DMS 273 (cell line): ENCODE results near the gene ADAM15.

ENCODE experiments used
- DNase-seq: peaks from one replicate; lab custom pipeline; 2025; ENCODE audit not compliant: unreplicated experiment; lab: John Stamatoyannopoulos, UW

The ADAM15 gene

GRCh38 chr1:155084722-155085503 lies 33.8 kb downstream of the ADAM15 start:
- DNase-seq, result peak; percentile 98

- peak; percentile 66 for DNase-seq
These were observed 34.5 kb downstream of the ADAM15 start for GRCh38 chr1:155085504-155086127.

- DNase-seq, result peak; percentile 84
These were observed 35.1 kb downstream of the ADAM15 start for GRCh38 chr1:155086128-155086741.

GRCh38 chr1:155086856-155087535 lies 35.9 kb downstream of the ADAM15 start:
- DNase-seq, result no peak

- peak; percentile 95 for DNase-seq
These were observed 40.2 kb downstream of the ADAM15 start for GRCh38 chr1:155091071-155092051.

- DNase-seq, result no peak
These were observed 41.0 kb downstream of the ADAM15 start for GRCh38 chr1:155092131-155092530.

- DNase-seq, result no peak
These were observed 41.5 kb downstream of the ADAM15 start for GRCh38 chr1:155092641-155093040.

- DNase-seq, result peak; percentile 94
These were observed 43.0 kb downstream of the ADAM15 start for GRCh38 chr1:155093911-155094621.

- no peak for DNase-seq
These were observed 43.5 kb downstream of the ADAM15 start for GRCh38 chr1:155094622-155094948.

- DNase-seq, result no peak
These were observed 48.2 kb downstream of the ADAM15 start for GRCh38 chr1:155099331-155099730.

- no peak for DNase-seq
These were observed 52.2 kb downstream of the ADAM15 start for GRCh38 chr1:155103325-155103724.

- DNase-seq, result no peak
These were observed 53.8 kb downstream of the ADAM15 start for GRCh38 chr1:155104605-155105534.

- no peak for DNase-seq
These were observed 54.5 kb downstream of the ADAM15 start for GRCh38 chr1:155105604-155106011.

- DNase-seq, result no peak
These were observed 55.7 kb downstream of the ADAM15 start for GRCh38 chr1:155106862-155107261.

- no peak for DNase-seq
These were observed 56.5 kb downstream of the ADAM15 start for GRCh38 chr1:155107309-155108264.

- DNase-seq, result no peak
These were observed 57.2 kb downstream of the ADAM15 start for GRCh38 chr1:155108296-155108695.

- no peak for DNase-seq
These were observed 59.3 kb downstream of the ADAM15 start for GRCh38 chr1:155110381-155110780.

GRCh38 chr1:155110826-155111225 lies 59.7 kb downstream of the ADAM15 start:
- no peak for DNase-seq
